NCI-H128 (cell line): ENCODE data around the gene RNF149.

Experiments used
- DNase-seq: peaks from one replicate; lab custom pipeline; 2025; ENCODE audit not compliant: unreplicated experiment; lab: John Stamatoyannopoulos, UW

RNF149 gene

GRCh38 chr2:101299604-101300003 is 8.9 kb downstream of the RNF149 start:
- DNase-seq = no peak

GRCh38 chr2:101297383-101297782 is 11.1 kb downstream of the RNF149 start:
- DNase-seq = no peak

- DNase-seq = no peak
Observed at GRCh38 chr2:101296371-101296770, 12.1 kb downstream of the RNF149 start.

- DNase-seq = no peak
Observed at GRCh38 chr2:101295895-101296294, 12.6 kb downstream of the RNF149 start.

GRCh38 chr2:101294861-101295260 is 13.6 kb downstream of the RNF149 start:
- DNase-seq = no peak

GRCh38 chr2:101293544-101293943 is 15.0 kb downstream of the RNF149 start:
- DNase-seq = no peak

GRCh38 chr2:101291973-101292372 is 16.5 kb downstream of the RNF149 start:
- no peak for DNase-seq

- no peak for DNase-seq
Observed at GRCh38 chr2:101290711-101291110, 17.8 kb downstream of the RNF149 start.

- no peak for DNase-seq
Observed at GRCh38 chr2:101287303-101287702, 21.2 kb downstream of the RNF149 start.

GRCh38 chr2:101286684-101287083 is 21.8 kb downstream of the RNF149 start:
- no peak for DNase-seq

- DNase-seq = no peak
Observed at GRCh38 chr2:101282980-101283379, 25.5 kb downstream of the RNF149 start.

- no peak for DNase-seq
Observed at GRCh38 chr2:101281482-101281881, 27.0 kb downstream of the RNF149 start.

GRCh38 chr2:101278925-101279324 is 29.6 kb downstream of the RNF149 start:
- no peak for DNase-seq

- no peak for DNase-seq
Observed at GRCh38 chr2:101277111-101277510, 31.4 kb downstream of the RNF149 start.

- no peak for DNase-seq
Observed at GRCh38 chr2:101274142-101274541, 34.4 kb downstream of the RNF149 start.

- no peak for DNase-seq
Observed at GRCh38 chr2:101273056-101273455, 35.4 kb downstream of the RNF149 start.

- DNase-seq = no peak
Observed at GRCh38 chr2:101272045-101272784, 36.3 kb downstream of the RNF149 start.

- DNase-seq = no peak
Observed at GRCh38 chr2:101270700-101271259, 37.7 kb downstream of the RNF149 start.

GRCh38 chr2:101267671-101268656 is 40.5 kb downstream of the RNF149 start:
- DNase-seq = no peak

- no peak for DNase-seq
Observed at GRCh38 chr2:101265893-101266499, 42.5 kb downstream of the RNF149 start.

- DNase-seq = no peak
Observed at GRCh38 chr2:101264360-101264939, 44.1 kb downstream of the RNF149 start.
